Breast epithelium (tissue), 3 donors: ENCODE measurements around the gene ACCSL.

Experiments used
- POLR2A ChIP-seq: fragments of 450-650 bp; IDR thresholded peaks from one replicate; pipeline ENCODE4 v1.6.1; 2016; ENCODE audit warnings: antibody characterized with exemption, mild to moderate bottlenecking, moderate library complexity
- POLR2AphosphoS5 ChIP-seq, 3 donors: sonication (generic); formaldehyde crosslinking; IDR thresholded peaks; one replicate each; pipeline ENCODE4 v1.6.1; 2017; ENCODE audit warnings: antibody characterized with exemption in 3 of 3
- TF ChIP-seq, protein P1 (sequence below), 3 donors: fragments of 450-650 bp; IDR thresholded peaks; one replicate each; pipeline ENCODE4 v1.5.1; 2016 to 2017; ENCODE audit warnings: antibody characterized with exemption in 3 of 3, mild to moderate bottlenecking in 3 of 3, moderate library complexity in 3 of 3

DNA sequence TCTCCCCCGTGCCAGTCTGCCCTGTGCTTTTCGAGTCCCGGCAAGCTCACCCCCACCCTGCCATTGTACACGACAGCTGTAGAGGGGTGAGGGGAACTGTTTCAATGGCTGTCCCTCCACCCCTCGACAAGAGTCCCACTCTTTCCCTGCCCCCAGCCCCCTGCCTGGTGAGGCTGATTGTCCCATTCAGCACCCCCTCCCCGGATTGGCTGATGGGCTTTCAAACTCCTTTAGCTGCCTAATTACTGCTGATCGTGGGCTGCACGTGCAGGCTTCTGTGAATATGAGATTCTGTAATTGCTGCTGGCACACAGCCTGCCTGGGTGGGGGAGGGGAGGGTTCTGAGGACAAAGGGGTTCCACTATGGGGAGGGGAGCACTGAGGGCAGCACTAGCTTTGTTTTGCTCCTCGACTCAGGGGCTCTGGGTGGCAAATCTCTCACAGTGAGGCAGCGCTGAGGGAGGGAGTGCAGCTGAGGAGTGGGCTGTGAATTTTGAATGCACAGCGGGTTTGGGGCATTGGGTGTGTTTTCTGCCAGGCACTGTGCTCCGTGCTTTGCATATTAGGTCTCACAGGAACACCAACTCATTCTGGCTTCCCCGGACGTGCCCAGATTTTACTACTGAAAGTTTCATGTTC lies 42.6 kb upstream of the ACCSL start:
- TF ChIP-seq, protein P1, sequence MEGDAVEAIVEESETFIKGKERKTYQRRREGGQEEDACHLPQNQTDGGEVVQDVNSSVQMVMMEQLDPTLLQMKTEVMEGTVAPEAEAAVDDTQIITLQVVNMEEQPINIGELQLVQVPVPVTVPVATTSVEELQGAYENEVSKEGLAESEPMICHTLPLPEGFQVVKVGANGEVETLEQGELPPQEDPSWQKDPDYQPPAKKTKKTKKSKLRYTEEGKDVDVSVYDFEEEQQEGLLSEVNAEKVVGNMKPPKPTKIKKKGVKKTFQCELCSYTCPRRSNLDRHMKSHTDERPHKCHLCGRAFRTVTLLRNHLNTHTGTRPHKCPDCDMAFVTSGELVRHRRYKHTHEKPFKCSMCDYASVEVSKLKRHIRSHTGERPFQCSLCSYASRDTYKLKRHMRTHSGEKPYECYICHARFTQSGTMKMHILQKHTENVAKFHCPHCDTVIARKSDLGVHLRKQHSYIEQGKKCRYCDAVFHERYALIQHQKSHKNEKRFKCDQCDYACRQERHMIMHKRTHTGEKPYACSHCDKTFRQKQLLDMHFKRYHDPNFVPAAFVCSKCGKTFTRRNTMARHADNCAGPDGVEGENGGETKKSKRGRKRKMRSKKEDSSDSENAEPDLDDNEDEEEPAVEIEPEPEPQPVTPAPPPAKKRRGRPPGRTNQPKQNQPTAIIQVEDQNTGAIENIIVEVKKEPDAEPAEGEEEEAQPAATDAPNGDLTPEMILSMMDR (IDR thresholded peaks at IDR 0.05), result no peak
- TF ChIP-seq POLR2A, result no peak
- TF ChIP-seq POLR2AphosphoS5 (IDR thresholded peaks at IDR 0.05), result no peak
